GM11168 (cell line): ENCODE results near the gene IL1RAPL1.

Source experiments
- in situ Hi-C: fragments of 300-500 bp; cut with MboI; formaldehyde crosslinking; loops from one replicate; pipeline ENCODE4 v1.12.0; 2022; ENCODE audit warnings: low sequenced_read_pairs; ENCODE audit not compliant: unreplicated experiment

IL1RAPL1 gene

GRCh38 chrX:29471829-29472228 lies 884.6 kb downstream of the IL1RAPL1 start:
- in situ Hi-C loops = no loop called here

- in situ Hi-C loops = no loop called here
These were observed 890.6 kb downstream of the IL1RAPL1 start for GRCh38 chrX:29477878-29478277.

GRCh38 chrX:29478336-29479069 lies 891.3 kb downstream of the IL1RAPL1 start:
- in situ Hi-C loops = no loop called here

GRCh38 chrX:29487214-29487613 lies 900.0 kb downstream of the IL1RAPL1 start:
- in situ Hi-C loops = no loop called here

GRCh38 chrX:29487714-29488113 lies 900.5 kb downstream of the IL1RAPL1 start:
- in situ Hi-C loops = no loop called here

- in situ Hi-C loops = no loop called here
These were observed 901.7 kb downstream of the IL1RAPL1 start for GRCh38 chrX:29488919-29489318.

GRCh38 chrX:29490606-29491005 lies 903.4 kb downstream of the IL1RAPL1 start:
- in situ Hi-C loops = no loop called here

GRCh38 chrX:29491659-29492058 lies 904.4 kb downstream of the IL1RAPL1 start:
- in situ Hi-C loops = no loop called here

- in situ Hi-C loops = no loop called here
These were observed 909.5 kb downstream of the IL1RAPL1 start for GRCh38 chrX:29496636-29497180.

GRCh38 chrX:29506729-29507128 lies 919.5 kb downstream of the IL1RAPL1 start:
- in situ Hi-C loops = no loop called here

GRCh38 chrX:29518100-29518499 lies 930.9 kb downstream of the IL1RAPL1 start:
- in situ Hi-C loops = no loop called here

GRCh38 chrX:29528281-29528680 lies 941.0 kb downstream of the IL1RAPL1 start:
- in situ Hi-C loops = no loop called here

GRCh38 chrX:29530501-29530900 lies 943.3 kb downstream of the IL1RAPL1 start:
- in situ Hi-C loops = no loop called here

GRCh38 chrX:29531336-29531735 lies 944.1 kb downstream of the IL1RAPL1 start:
- in situ Hi-C loops = no loop called here

GRCh38 chrX:29535212-29536162 lies 948.2 kb downstream of the IL1RAPL1 start:
- in situ Hi-C loops = no loop called here

- in situ Hi-C loops = no loop called here
These were observed 953.8 kb downstream of the IL1RAPL1 start for GRCh38 chrX:29541038-29541437.

- in situ Hi-C loops = no loop called here
These were observed 954.9 kb downstream of the IL1RAPL1 start for GRCh38 chrX:29542152-29542551.

GRCh38 chrX:29545878-29546277 lies 958.6 kb downstream of the IL1RAPL1 start:
- in situ Hi-C loops = no loop called here

GRCh38 chrX:29547877-29548276 lies 960.6 kb downstream of the IL1RAPL1 start:
- in situ Hi-C loops = no loop called here

GRCh38 chrX:29553542-29553941 lies 966.3 kb downstream of the IL1RAPL1 start:
- in situ Hi-C loops = no loop called here

- in situ Hi-C loops = no loop called here
These were observed 968.3 kb downstream of the IL1RAPL1 start for GRCh38 chrX:29555465-29556091.
